Measurements from ENCODE around the gene MTO1.
"Not testable (repeated sequence)": the region's sequence is repeated elsewhere in the genome, so short reads cannot be mapped to it uniquely, and the experiment has no call there.

MTO1 gene

DNA sequence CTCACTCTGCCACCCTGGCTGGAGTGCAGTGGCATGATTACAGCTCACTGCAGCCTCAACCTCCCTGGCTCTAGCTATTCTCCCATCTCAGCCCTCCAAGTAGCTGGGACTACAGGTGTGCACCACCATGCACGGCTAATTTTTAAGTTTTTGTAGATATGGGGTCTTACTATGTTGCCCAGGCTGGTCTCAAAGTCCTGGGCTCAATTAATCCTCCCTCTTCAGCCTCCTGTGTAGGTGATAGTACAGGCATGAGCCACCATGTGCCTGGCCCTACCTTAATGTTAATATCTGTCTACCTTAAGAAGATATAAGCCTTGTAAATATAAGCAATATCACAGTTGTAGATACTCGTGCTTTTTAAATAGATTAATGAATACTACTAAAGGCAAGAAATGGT lies 42.6 kb downstream of the MTO1 start:
- no peak for DNase-seq (ENCODE audit: low read depth, low spot score)

DNA sequence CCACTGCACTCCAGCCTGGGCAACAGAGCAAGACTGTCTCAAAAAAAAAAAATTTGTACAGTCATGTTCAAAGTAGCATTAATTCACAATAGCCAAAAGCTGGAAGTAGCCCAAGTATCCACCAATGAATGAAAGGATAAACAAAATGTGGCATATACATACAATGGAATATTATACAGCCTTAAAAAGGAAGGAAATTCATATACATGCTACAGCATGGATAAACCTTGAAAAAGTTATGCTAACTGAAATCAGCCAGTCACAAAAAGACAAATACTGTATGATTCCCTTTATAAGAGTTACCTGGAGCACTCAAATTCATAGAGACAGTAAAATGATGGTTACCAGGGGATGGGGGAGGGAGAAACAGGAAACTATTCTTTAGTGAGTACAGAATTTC lies 43.6 kb downstream of the MTO1 start:
- no peak for DNase-seq (ENCODE audit: low read depth, low spot score)

DNA sequence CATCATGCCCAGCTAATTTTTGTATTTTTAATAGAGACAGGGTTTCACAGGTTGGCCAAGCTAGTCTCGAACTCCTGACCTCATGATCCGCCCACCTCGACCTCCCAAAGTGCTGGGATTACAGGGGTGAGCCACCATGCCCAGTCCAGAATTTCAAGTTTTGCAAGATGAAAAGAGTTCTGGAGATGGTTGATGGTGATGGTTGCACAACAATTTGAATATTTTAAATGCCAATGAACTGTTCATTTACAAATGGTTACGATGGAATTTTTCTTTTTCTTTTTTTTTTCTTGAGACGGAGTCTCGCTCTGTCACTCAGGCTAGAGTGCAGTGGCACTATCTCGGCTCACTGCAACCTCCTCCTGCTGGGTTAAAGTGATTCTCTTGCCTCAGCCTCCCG lies 44.2 kb downstream of the MTO1 start:
- DNase-seq (ENCODE audit: low read depth, low spot score), result not testable (repeated sequence)

DNA sequence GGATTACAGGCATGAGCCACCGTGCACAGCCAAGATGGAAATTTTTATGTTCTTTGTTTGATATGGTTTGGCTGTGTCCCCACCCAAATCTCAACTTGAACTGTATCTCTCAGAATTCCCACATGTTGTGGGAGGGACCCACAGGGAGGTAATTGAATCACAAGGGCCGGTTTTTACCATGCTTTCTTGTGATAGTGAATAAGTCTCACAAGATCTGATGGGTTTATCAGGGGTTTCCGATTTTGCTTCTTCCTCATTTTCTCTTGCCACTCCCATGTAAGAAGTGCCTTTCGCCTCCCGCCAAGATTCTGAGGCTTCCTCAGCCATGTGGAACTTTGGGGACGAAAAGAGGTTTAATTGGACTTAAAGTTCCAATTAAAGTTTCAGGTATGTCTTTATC lies 44.7 kb downstream of the MTO1 start:
- no peak for DNase-seq (ENCODE audit: low read depth, low spot score)

DNA sequence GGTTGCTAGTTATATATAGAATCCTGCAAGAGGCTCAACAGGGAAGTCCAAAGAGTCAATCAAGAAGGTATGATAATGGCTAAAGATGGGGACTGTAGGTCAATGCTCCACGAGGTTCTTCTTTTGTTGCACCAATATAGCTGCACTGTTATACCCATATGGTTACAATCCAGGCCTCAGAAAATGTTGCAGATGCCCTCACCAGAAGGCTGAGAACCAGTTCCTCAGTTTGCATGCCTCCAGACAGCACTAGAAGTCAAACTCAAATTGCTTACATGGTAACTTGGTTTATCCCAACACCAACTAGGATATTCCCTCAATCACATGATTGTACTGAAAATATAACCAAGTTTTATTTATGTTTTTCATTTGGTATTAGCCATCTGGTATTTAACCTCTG lies 47.2 kb downstream of the MTO1 start:
- DNase-seq (ENCODE audit: low read depth, low spot score), result no peak

DNA sequence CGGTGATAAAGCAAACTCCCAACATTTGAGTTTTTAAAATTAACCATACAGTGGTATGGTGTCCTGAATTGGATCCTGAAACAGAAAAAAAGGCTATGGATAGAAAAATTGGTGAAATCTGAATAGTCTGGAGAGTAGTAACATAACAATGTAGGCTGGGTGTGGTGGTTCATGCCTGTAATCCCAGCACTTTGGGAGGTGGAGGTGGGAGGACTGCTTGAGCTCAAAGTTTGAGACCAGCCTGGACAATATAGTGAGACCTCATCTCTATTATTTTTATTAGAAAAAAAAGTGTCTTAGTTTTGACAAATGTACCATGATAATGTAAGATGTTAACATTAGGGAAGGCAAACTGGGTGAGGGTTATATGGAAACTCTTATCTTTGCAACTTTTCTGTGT lies 48.3 kb downstream of the MTO1 start:
- DNase-seq (ENCODE audit: low read depth, low spot score), result no peak

DNA sequence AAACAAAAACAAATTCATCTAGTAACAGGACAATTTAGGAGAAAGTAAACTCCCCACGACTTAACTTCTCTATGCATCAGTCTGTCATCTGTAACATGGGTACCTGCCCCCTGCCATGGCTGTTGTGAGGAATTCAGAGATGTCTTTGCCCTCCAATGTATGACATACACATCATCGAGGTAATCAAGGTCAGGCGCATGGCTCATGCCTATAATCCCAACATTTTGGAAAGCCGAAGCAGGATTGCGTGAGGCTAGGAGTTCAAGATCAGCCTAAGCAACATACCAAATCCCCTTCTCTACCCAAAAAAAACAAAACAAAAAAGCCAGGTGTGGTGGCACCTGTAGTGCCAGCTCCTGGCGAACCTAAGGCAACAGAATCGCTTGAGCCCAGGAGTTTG lies 50.3 kb downstream of the MTO1 start:
- no peak for DNase-seq (ENCODE audit: low read depth, low spot score)

DNA sequence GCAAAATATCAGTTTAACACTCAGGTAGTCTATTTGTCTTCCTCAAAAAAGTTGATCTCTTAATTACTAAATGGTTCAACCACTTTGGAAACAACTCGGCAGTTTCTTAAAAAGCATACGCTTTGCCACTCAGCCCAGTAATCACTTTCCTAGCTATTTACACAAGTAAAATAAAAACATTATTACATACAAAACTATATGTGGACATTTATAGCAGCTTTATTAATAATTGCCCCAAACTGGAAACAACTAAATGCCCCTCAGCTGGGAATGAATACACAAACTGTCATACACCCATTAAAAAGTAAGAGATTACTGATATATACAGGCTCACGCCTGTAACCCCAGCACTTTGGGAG lies 51.9 kb downstream of the MTO1 start:
- no peak for DNase-seq (ENCODE audit: low read depth, low spot score)

DNA sequence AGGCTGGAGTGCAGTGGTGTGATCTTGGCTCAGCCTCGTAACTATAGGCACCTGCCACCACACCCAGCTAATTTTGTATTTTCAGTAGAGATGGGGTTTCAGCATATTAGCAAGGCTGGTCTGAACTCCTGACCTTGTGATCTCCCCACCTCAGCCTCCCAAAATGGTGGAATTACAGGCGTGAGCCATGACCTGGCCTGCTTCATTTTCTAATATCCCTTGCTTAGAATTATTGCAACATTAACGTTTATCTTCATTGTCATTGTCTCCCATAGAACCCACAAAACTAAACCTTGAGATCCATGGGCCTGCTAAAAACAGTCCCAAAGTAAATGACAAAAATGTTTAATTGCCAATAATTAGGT lies 53.2 kb downstream of the MTO1 start:
- DNase-seq (ENCODE audit: low read depth, low spot score), result no peak

DNA sequence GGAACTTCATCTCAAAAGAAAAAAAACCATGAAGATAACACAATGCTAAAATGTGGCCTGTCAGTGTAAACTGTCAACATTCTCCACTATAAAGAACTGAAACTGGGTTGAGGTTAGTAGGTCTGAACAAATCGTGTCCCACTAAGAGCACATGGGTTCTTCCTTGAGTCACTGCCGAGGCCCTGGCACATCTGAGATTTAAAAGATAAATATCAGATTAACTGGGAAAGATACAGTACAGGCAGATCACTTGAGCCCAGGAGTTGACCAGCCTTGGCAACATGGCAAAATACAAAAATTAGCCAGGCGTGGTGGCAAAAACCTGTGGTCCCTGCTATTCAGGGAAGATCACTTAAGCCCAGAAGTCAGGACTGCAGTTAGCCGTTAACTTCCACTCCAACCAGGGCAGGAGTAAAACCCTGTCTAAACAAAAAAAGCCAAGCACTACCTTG lies 53.7 kb downstream of the MTO1 start:
- no peak for DNase-seq (ENCODE audit: low read depth, low spot score)

DNA sequence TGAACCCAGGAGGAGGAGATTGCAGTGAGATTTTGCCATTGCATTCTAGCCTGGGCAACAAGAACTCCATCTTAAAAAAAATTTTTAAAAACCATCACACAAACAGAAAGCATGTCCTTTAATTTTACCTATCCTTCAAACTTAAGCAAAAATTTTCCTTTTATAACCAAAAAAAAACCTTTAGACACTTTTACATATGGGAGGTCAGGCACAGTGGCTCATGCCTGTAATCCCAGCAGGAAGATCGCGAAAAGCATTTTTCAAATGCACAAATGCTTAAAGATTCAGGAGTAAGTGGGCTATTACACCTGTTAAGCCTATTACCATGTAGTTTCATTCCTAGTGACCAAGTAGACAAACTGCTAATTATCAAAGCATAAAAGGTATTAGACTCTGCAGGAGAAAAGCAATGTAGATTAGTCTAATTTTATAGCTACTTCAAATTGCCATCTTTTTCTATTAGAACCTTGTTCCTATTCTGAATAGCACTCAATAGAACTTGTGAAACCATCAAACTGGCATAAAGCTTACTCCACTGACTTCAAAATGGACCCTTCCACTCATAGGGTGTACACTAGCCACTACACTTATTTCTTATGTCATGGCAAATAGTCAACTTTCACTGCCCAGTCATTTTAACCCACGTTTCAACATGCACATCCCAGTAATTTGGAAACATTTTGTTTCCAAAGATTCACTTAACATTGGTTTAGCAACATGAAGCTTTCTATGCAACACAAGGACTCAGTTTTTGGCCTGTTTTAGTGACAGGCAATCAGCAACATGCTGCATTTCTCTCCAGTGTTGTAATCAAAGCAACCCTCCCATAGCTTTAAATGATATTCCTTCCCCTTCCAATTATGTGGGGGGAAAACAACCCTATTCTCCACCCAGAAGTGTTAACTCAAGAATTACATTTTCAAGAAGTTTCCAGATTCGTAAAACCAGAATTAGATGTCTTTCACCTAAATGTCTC lies 55.3 kb downstream of the MTO1 start:
- DNase-seq (ENCODE audit: low read depth, low spot score), result no peak

DNA sequence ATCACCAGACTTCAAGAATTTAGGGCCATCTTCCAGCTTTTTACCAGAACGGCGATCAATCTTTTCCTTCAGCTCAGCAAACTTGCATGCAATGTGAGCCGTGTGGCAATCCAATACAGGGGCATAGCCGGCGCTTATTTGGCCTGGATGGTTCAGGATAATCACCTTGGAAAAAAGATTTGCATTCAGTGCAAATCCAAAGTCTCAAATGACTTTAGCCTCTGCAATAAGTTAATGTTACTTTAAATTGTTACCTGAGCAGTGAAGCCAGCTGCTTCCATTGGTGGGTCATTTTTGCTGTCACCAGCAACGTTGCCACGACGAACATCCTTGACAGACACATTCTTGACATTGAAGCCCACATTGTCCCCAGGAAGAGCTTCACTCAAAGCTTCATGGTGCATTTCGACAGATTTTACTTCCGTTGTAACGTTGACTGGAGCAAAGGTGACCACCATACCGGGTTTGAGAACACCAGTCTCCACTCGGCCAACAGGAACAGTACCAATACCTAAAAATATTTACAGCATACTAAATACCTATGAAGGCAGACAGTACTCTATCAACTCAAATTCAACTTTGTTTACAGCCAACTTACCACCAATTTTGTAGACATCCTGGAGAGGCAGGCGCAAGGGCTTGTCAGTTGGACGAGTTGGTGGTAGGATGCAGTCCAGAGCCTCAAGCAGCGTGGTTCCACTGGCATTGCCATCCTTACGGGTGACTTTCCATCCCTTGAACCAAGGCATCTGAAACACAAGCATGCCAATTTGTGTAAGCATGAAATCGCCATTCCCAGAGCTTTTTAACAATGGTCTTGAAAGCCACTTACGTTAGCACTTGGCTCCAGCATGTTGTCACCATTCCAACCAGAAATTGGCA lies 56.8 kb downstream of the MTO1 start:
- not testable (repeated sequence) for DNase-seq (ENCODE audit: low read depth, low spot score)

DNA sequence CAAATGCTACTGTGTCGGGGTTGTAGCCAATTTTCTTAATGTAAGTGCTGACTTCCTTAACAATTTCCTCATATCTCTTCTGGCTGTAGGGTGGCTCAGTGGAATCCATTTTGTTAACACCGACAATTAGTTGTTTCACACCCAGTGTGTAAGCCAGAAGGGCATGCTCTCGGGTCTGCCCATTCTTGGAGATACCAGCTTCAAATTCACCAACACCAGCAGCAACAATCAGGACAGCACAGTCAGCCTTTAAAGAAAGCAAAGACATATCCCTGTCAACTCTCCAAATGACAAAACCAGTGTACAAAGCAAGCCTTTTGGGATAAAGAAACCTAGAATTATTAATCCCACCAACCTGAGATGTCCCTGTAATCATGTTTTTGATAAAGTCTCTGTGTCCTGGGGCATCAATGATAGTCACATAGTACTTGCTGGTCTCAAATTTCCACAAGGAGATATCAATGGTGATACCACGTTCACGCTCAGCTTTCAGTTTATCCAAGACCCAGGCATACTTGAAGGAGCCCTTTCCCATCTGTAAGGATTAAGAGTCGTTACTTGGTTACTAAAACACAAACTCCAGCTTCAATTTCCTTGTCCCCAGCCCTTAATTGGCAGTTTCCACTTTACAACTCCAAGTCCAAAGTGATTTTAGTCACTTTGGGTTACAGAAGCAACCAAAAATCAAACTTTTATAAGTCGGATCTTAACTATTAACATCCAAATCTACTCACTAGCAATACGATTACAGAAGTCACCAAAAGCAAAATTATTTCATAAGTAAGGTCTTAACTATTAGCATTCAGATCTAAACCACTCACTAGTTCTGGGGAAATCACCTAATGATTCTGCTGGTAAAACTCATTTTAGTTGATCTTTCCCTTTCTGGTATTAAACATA lies 57.7 kb downstream of the MTO1 start:
- DNase-seq (ENCODE audit: low read depth, low spot score), result not testable (repeated sequence)

DNA sequence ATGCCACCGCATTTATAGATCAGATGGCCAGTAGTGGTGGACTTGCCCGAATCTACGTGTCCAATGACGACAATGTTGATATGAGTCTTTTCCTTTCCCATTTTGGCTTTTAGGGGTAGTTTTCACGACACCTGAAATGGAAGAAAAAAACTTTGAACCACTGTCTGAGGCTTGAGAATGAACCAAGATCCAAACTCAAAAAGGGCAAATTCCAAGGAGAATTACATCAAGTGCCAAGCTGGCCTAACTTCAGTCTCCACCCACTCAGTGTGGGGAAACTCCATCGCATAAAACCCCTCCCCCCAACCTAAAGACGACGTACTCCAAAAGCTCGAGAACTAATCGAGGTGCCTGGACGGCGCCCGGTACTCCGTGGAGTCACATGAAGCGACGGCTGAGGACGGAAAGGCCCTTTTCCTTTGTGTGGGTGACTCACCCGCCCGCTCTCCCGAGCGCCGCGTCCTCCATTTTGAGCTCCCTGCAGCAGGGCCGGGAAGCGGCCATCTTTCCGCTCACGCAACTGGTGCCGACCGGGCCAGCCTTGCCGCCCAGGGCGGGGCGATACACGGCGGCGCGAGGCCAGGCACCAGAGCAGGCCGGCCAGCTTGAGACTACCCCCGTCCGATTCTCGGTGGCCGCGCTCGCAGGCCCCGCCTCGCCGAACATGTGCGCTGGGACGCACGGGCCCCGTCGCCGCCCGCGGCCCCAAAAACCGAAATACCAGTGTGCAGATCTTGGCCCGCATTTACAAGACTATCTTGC lies 58.6 kb downstream of the MTO1 start:
- peak; percentile 67 for DNase-seq (ENCODE audit: low read depth, low spot score)

DNA sequence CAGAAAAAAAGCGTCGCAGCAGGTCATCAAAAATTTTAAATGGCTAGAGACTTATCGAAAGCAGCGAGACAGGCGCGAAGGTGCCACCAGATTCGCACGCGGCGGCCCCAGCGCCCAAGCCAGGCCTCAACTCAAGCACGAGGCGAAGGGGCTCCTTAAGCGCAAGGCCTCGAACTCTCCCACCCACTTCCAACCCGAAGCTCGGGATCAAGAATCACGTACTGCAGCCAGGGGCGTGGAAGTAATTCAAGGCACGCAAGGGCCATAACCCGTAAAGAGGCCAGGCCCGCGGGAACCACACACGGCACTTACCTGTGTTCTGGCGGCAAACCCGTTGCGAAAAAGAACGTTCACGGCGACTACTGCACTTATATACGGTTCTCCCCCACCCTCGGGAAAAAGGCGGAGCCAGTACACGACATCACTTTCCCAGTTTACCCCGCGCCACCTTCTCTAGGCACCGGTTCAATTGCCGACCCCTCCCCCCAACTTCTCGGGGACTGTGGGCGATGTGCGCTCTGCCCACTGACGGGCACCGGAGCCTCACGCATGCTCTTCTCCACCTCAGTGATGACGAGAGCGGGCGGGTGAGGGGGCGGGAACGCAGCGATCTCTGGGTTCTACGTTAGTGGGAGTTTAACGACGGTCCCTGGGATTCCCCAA lies 59.3 kb downstream of the MTO1 start, which contains the start of gene EEF1A1:
TSS of gene EEF1A1 (minus strand) at position 345 of the 663 bp plus-strand sequence. CDS start 1,006 bp downstream, outside the sequence.
- peak; percentile 100 for DNase-seq (ENCODE audit: low read depth, low spot score)

DNA sequence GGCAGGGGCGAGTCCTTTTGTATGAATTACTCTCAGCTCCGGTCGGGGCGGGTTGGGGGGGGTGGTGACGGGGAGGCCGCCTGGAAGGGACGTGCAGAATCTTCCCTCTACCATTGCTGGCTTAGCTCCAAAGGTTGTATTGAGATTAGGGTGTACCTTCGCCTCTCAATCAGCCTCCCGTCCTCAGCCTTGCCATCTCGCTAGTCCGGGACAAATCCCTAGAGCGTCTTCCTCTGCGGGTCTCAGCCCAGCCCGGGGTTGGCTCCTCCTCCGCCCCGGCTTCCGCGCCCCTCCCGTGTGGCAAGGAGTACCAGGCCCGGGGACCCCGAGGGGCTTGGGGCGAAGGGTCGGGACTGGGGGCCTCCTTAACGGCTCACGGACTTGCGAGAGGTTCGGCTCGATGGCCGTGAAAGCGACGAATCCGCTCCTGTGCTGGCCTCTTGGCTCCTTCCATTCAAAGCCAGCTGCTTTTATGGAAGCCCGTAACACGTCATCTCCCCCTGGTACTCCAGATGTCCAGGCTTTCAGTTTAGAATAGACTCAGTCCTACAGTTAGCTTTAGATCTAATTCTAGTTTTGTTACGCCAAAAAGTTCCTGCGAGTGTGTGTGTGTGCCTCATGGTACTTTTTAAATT lies 59.9 kb downstream of the MTO1 start:
- no peak for DNase-seq (ENCODE audit: low read depth, low spot score)

DNA sequence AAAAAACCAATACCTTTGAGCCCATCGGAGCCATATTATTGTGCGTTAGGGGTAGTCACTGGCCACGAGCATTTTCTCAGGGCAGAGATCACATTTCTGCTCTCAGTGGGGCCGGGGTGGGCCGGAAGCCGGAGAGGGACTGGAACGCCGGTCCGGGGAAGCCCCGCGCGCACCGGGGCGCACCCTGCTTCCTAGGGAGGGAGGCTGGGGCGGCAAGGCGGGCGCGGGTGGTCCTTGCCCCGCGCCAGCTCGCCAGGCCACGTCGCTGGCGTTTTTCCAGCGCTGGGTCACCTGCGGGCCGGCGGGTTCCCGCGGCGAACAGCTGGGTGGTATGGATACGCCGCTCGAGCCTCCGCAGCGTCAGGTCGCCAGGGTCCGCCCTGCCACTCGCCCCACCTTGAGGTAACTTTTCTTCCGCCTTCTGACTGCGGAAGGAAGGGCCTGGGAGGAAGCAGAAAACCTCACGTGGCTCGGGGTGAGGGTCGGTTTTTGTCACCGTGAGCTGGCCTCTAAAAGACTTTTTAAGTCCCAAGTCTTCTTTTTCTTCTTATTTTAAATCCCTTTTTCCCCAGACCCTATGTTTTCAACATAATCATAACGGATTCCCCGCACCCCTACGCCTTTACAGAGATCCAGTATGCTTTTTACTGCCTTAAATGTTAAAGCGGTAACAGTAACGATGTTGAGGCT lies 62.0 kb downstream of the MTO1 start:
- peak; percentile 61 for DNase-seq (ENCODE audit: low read depth, low spot score)

DNA sequence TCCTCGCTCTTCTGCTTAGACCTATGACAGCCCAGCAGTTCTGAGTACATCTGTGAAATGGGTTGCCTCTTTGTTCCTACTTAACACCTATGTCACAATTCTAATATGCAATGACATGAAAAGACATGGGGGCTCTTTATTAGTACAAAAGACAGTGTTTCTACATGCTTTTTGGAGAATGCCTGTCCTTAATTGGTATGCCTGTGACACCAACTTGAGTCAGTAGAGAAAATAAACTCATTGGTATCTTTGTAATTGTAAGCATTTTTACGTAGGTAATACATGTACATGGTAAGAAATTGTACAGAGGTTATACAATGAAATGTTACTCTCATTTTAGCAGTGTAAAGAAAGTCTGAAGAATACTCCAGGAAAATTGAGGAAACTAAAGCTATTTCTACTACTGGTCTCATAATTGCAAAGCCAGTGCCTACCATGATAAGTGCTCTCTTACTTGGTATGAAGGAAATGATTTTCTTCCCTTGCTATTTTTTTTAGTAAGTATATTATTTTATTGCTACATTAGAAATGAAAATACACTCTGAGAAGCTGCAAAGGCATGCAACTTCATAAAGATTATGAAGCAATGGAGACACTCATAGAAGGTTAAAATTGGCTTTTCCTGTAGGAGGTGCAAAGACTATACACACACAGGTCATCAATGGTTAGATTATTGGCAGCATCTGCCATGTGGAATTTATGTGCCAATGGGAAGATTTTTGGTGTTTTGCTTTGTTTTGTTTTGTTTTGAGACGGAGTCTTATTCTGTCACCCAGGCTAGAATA lies 64.2 kb downstream of the MTO1 start:
- no peak for DNase-seq (ENCODE audit: low read depth, low spot score)

Measured in activated CD4-positive, CD25-positive, alpha-beta regulatory T cell treated with anti-CD3 and anti-CD28 coated beads, Interleukin-2, amount 50 U/mL, for 16 hours (primary cell).